GM13977 (cell line): Measurements from ENCODE around the gene NKD1.
"Not testable (repeated sequence)": the region's sequence is repeated elsewhere in the genome, so short reads cannot be mapped to it uniquely, and the experiment has no call there.

Experiments
- DNase-seq: peaks from one replicate; pipeline ENCODE4 v3.0.0; 2012; ENCODE audit warnings: low spot score
- CTCF ChIP-seq: IDR thresholded peaks from 2 replicates; pipeline ENCODE4 v1.5.1; 2012; ENCODE audit warnings: mild to moderate bottlenecking, control low read depth; ENCODE audit not compliant: insufficient read depth; ENCODE audit errors: extremely low read depth, missing control alignments
- in situ Hi-C: fragments of 300-500 bp; cut with MboI; formaldehyde crosslinking; loops from one replicate; pipeline ENCODE4 v1.12.0; 2022; ENCODE audit warnings: low sequenced_read_pairs, low pct_unique_long_range_greater_than_20kb, mixed read lengths, inconsistent platforms; ENCODE audit not compliant: unreplicated experiment

The NKD1 gene

GRCh38 chr16:50535506-50536257 lies 12.5 kb upstream of the NKD1 start:
- in situ Hi-C loops, result no loop called here
- no peak for DNase-seq
- TF ChIP-seq CTCF, result no peak

- in situ Hi-C loops, DNase-seq: not testable (repeated sequence)
Measured at GRCh38 chr16:50536258-50536645, 11.9 kb upstream of the NKD1 start.

- in situ Hi-C loops, result no loop called here
- no peak for TF ChIP-seq CTCF
Measured at GRCh38 chr16:50537533-50538290, 10.5 kb upstream of the NKD1 start.

GRCh38 chr16:50538411-50539052 lies 9.7 kb upstream of the NKD1 start:
- no peak for TF ChIP-seq CTCF
- no peak for DNase-seq
- in situ Hi-C loops, result no loop called here

More at GRCh38 chr16:50537533-50538290, 10.5 kb upstream of the NKD1 start:
- DNase-seq, result no peak

- no peak for DNase-seq
- in situ Hi-C loops, result no loop called here
- no peak for TF ChIP-seq CTCF
Measured at GRCh38 chr16:50539053-50539695, 9.0 kb upstream of the NKD1 start.

GRCh38 chr16:50539822-50540710 lies 8.1 kb upstream of the NKD1 start:
- in situ Hi-C loops, result no loop called here
- DNase-seq, result no peak
- TF ChIP-seq CTCF, result no peak
